Measurements from ENCODE around the gene C4orf50. TPM values are rescaled to one million over a fixed set of nuclear protein-coding genes. Genes with fewer than 3 reads are reported as not detected.

The C4orf50 gene
- total RNA-seq, 3 donors from 2014 or later = 0.07 to 0.73 (median 0.09) TPM

DNA sequence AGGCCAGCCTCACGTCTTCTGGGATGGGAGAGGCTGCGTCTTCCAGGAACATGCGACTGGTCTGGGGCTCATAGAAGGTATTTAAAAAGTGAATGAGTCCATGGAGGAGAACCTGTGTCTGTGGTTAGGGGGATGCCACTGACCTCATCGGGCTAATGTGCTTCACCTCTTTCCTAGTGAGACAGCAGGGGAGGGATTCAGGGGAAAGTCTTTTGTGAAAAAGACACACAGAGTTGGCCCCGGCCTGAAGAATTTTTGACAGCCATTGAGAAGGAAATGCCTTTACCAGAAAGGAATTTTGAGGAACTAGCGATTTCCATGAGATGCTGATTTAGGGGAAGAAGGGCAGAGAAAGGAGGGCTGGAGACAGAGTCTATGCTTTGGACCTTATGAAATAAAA, 11.0 kb upstream of the C4orf50 start:
- no peak overlapping the region for H3K4me3 ChIP-seq
- ATAC-seq = no peak
- intact Hi-C loops (cut with DNase I, micrococcal nuclease) = no loop called here

DNA sequence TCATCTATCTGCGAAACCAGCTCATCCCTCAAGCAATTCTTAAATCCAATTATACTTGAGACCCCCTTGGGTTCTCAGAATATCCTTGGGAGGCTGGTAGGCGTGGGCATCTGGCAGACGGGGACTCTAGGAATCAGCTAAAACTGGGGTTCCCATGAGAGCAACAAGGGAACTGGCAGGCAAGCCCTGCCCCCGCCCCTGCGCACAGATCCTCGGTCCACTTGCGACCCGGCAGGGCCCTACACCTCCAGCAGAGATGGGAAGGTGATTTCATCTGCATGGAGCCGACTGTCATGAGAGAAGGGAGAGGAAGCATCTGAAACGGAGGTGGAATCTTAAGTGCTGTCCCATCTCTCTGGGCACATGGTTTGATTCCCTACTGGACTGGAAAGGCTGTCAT, 9.9 kb upstream of the C4orf50 start:
- intact Hi-C loops (cut with DNase I, micrococcal nuclease) = no loop called here
- TF ChIP-seq CTCF (IDR thresholded peaks at IDR 0.05) = no peak
- ATAC-seq = no peak

More for the DNA sequence above, 11.0 kb upstream of the C4orf50 start:
- DNase-seq = no peak
- no peaks in the 10 kb centered on the region for H3K36me3 ChIP-seq (ENCODE audit: low read depth)
- no peaks in the 10 kb centered on the region for H3K4me1 ChIP-seq (ENCODE audit: low read depth)
- H3K9me3 ChIP-seq = no peaks in the 10 kb centered on the region
- no peak for TF ChIP-seq CTCF (IDR thresholded peaks at IDR 0.05)

GRCh38 chr4:6027392-6027791, 9.2 kb upstream of the C4orf50 start:
- H3K36me3 ChIP-seq (ENCODE audit: low read depth) = no peaks in the 10 kb centered on the region
- DNase-seq (no peak), ATAC-seq (no peak)
- H3K9me3 ChIP-seq = no peaks in the 10 kb centered on the region
- H3K4me3 ChIP-seq = no peak overlapping the region
- no peaks in the 10 kb centered on the region for H3K4me1 ChIP-seq (ENCODE audit: low read depth)
- intact Hi-C loops (cut with DNase I, micrococcal nuclease) = no loop called here
- no peak for TF ChIP-seq CTCF (IDR thresholded peaks at IDR 0.05)

More for the DNA sequence above, 9.9 kb upstream of the C4orf50 start:
- Histone ChIP-seq H3K9me3 (no peaks in the 10 kb centered on the region), H3K4me1 (ENCODE audit: low read depth) (no peaks in the 10 kb centered on the region), H3K36me3 (ENCODE audit: low read depth) (no peaks in the 10 kb centered on the region), H3K4me3 (no peak overlapping the region)
- DNase-seq = no peak

DNA sequence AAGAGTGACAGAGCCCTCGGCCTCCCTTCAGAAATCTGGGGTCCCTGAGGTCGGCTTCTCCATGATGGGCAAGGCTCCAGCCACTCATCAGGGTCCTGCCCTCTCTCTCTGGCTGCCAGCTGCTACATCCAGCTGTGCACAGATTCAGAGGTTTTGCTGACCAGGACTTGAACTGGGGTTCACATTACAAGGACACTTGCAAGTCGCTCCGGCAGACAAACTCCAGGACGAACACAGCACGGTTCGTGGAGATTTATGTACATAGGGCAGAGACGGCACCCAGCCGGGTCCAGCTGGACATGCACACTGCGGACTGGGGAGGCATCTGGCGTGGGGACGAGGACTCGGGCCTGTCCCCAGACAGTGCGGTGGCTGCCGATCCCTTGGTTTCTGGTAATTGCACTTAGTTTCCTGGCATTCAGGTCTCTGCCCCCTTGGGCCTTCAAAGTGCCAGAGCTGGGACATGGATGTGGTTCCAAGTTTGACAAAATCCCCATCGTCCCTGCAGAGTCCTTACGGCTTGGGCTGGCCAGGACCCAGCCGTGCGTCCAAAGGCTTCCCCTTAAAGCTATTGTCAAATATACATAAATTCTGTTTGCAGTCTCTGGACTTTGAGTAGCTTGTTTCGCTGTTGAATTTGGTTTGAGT, 6.2 kb upstream of the C4orf50 start:
- intact Hi-C loops (cut with DNase I, micrococcal nuclease) = no loop called here
- no peak for DNase-seq
- Histone ChIP-seq H3K4me1 (ENCODE audit: low read depth) (no peaks in the 10 kb centered on the region), H3K9me3 (no peaks in the 10 kb centered on the region), H3K4me3 (no peak overlapping the region), H3K36me3 (ENCODE audit: low read depth) (no peaks in the 10 kb centered on the region)
- TF ChIP-seq CTCF (IDR thresholded peaks at IDR 0.05) = no peak
- ATAC-seq = no peak

GRCh38 chr4:6023731-6024130, 5.5 kb upstream of the C4orf50 start:
- no peaks in the 10 kb centered on the region for H3K36me3 ChIP-seq (ENCODE audit: low read depth)
- H3K4me1 ChIP-seq (ENCODE audit: low read depth) = no peaks in the 10 kb centered on the region
- no peak for DNase-seq
- no peaks in the 10 kb centered on the region for H3K9me3 ChIP-seq
- TF ChIP-seq CTCF (IDR thresholded peaks at IDR 0.05) = no peak
- no peak overlapping the region for H3K4me3 ChIP-seq
- ATAC-seq = no peak
- intact Hi-C loops (cut with DNase I, micrococcal nuclease) = no loop called here
